ENCODE measurements around the gene FGF21. TPM values are rescaled to one million over a fixed set of nuclear protein-coding genes. Genes with fewer than 3 reads are reported as not detected.
"Not testable (repeated sequence)": the region's sequence is repeated elsewhere in the genome, so short reads cannot be mapped to it uniquely, and the experiment has no call there.

The FGF21 gene
- polyA plus RNA-seq (ENCODE audit: insufficient read length in 10 of 10) = not detected
- long read RNA-seq, donor 1 = 0 reads
- long read RNA-seq, donor 2 = 0 reads
- long read RNA-seq, donor 3 = 0 reads
- long read RNA-seq, donor 4 = 0 reads
- long read RNA-seq, donor 5 = 0 reads
- long read RNA-seq, donor 6 = 0 reads
- long read RNA-seq, donor 7 = 0 reads
- long read RNA-seq, donor 8 = 0 reads
- long read RNA-seq, donor 9 = 0 reads

DNA sequence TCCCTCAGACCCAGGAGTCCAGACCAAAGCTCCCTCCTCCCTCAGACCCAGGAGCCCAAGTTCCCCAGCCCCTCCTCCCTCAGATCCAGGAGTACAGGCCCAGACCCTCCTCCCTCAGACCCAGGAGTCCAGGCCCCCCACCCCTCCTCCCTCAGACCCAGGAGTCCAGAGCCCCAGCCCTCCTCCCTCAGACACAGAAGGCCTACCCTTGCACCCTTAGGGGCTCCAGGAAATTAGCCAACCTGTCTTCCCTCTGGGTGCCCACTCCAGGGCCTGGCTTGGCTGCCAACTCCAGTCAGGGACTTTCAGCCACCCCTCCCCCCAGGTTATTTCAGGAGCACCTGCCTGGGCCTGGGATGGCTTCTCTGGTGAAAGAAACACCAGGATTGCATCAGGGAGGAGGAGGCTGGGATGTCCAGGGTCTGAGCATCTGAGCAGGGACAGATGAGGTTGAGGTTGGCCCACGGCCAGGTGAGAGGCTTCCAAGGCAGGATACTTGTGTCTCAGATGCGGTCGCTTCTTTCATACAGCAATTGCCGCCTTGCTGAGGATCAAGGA is at the start of gene FGF21:
Gene FGF21, plus strand, starts transcription at position 441 of the 558 bp plus-strand sequence. CDS start 713 bp downstream, outside the sequence.
- DNase-seq = no peak

- no peak for DNase-seq
Measured at GRCh38 chr19:48708471-48708870, 46.9 kb upstream of the FGF21 start.

DNA sequence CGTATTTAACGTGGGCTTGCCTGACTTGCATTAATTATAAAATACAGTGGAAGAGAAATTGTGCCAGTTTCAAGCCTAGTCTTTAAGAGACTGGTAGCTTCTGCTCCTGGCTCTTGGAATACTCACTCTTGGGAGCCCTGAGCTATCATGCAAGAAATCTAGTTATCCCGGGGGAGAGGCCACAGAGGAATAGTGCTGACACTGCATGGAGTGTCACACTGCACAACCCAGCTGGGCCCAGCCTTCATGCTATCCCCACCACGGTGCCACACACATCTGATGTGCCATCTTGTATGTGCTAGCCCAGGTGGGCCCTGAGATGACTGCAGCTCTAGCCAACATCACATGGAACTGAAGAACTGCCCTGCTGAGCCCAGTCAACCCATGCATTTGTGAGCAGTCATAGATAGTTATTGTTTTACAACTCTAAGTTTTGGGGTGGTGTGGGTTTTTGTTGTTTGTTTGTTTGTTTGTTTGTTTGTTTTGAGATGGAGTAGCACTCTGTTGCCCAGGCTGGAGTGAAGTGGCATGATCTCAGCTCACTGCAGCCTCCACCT is 44.1 kb upstream of the FGF21 start:
- no peak for DNase-seq

GRCh38 chr19:48713041-48713863 is 42.1 kb upstream of the FGF21 start:
- peak in 1 of 3 donors; percentile 50 for DNase-seq

- DNase-seq = peak; percentile 99 to 100 (median 100)
Measured at GRCh38 chr19:48713864-48714755, 41.2 kb upstream of the FGF21 start.

GRCh38 chr19:48714759-48715675 is 40.3 kb upstream of the FGF21 start:
- DNase-seq = peak in 1 of 3 donors; percentile 21

GRCh38 chr19:48715681-48716171 is 39.6 kb upstream of the FGF21 start:
- DNase-seq = peak in 2 of 3 donors; percentile 44 to 79

- DNase-seq = peak; percentile 82 to 94 (median 84)
Measured at GRCh38 chr19:48716562-48717291, 38.6 kb upstream of the FGF21 start.

- DNase-seq = not testable (repeated sequence)
Measured at GRCh38 chr19:48718106-48718505, 37.2 kb upstream of the FGF21 start.

DNA sequence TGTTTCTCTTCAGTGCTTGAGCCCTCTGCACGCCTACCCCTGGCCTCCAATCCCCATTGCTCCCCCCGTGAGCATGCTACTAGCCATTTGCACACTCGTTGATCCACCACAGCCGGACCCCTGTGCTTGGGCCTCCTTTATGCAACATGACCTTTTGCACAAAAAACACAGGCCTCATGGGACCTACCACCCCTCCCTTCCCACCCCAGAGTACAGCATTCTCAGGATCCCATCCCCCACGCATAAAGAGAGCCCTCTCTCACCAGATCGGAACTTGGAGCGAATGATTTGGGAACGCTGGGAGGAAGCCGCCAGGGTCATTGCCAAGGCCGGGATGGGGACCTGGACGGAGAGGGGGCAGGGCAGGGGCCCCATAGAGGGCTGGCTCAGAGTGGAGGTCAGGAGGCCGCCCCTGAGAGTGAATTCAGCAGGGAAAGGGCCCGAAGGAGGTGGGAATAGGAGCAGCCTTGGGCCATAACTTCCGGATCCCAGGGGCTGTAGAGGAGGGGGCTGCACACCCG is 36.6 kb upstream of the FGF21 start:
- peak in 1 of 3 donors; percentile 33 for DNase-seq

DNA sequence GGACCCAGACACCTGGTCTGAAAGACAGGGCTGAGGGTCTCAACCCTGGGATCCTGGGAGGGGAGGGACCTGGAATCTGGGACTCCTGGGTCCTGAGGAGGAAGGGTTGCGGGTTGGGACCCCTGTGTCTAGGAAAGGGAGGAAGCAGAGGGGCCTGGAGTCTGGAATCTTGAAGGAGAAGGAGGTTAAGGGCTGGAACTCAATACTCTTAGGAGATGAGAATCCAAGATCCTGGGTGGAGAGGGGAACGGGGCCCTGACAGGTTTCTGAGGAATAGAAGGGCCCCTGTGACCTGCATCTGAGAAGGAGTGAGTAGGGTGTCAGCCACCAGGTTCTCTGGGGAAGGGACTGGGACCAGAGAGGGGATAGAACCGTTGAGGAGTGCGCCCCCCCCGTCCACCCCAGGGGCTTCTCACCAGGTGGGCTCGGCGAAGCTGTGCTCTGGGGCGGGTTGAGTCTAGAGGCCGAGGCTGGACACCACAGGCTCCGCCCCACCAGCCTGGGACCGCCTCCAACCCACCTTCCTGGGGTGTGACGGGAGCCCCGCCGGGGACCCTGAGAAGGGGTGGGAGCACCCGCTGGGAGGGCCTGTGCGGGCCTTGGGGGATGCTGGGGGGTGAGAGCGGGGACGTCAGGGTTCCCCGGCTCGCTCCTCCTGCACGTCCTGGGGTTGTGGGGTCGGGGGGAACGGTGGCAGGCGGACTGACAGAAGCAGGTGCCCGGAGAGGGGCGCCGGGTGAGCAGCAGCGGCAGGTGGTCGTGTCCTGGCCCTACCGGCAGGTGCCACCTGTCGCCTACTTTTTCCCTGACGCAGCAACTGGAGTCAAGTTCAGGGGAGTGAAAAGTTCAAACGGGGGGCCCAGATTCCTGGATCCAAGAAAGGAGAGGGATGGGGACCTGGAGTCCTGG is 35.8 kb upstream of the FGF21 start, which contains the start of gene MAMSTR:
Gene MAMSTR, minus strand, starts transcription at position 463 of the 909 bp plus-strand sequence. CDS start 694 bp downstream, outside the sequence.
- peak; percentile 59 to 76 (median 74) for DNase-seq

DNA sequence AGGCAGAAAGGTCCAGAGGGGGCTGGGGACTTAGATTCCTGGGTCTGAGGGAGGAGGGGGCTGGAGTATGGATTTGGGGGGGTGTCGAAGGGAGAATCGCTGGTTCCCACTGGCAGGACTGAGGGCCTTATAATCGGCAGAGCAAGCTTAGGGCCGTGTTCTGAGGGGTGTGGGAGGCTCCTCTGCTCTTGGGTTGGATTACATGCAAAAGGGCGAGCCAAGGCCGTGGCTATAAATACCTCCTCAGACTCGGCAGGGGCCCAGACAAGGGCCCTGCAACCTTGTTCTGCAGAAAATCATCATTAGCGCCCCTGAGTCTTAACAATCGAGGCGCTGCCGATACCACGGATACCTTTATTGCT is 35.1 kb upstream of the FGF21 start:
- DNase-seq = peak in 1 of 3 donors; percentile 59

DNA sequence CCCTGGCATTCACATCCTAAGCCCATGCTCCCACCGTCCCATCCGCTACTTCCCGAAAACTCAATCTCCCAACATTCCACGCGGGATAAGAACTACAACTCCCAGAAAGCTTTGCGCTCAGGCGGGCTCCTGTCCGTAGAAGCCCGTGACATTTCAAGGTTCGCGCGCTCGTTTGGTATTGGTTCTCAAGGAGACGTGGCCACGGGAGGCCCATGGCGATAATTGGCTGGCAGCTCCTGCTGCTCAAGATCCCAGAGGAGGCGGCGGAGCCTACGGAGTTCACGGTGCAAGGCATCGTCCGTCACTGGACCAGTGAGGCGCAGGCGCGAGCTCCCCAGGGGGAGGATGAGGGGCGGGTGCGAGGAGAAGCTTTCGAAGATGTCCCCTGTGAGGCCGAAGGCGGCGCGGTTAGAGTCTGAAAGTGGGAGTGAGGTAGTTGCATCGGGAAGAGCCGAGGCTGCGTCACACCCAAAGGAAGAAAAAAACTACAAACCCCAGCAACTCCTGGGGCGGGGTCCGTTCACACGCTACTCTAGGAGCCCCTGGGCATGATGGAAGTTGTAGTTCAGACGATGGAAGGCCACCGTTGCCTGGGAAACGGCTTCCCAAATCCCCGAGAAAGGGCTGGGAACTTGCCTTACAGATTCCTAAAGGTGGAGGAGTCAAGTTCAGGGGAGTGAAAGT is 34.6 kb upstream of the FGF21 start:
- peak; percentile 99 to 100 (median 100) for DNase-seq

GRCh38 chr19:48722196-48722708 is 33.1 kb upstream of the FGF21 start:
- DNase-seq = no peak

DNA sequence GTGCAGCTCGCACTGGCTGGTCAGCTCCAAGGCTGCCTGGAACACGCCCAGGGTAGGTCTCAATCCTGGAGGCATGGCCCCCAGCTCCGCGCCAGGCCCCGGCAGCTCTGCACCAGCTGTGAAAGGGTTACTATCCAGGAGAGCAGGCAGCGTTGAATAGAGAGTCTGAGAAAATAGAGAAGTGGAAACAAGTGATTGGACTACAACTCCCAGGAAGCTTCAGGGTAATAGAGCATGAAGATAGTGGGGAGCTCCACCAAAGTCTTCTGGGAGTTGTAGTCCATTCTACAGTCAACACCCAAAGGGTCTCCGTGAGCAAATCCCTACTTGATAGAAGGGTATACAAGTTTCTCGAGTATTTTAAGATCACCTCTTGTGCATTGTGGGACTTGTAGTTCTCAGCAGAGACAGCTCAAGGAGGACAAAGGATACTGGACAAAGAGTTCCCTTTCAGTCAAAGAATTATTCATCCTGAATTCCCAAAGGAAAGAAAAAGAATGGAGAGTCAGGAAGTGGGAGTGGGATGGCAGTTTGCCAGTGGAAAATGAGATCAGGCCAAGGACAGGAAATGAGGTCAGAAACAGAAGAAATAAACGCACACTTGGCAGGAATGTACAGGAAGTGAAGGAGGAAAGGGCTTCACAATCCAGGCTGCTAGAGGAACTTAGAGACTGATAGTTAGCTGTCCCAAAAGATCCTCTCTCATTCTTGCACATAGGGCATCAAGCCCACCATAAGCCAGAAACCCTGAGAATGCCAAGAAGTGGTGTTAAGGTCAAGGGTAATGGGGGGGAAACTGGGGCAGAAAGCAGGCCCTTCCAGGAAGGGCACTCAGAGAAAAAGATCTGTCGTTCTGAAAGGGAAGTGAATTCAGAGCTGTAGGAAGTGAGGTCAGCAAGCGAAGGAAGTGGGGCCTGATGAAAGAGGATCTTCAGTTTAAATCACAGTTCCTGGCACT is 30.2 kb upstream of the FGF21 start:
- peak; percentile 89 to 94 (median 93) for DNase-seq

DNA sequence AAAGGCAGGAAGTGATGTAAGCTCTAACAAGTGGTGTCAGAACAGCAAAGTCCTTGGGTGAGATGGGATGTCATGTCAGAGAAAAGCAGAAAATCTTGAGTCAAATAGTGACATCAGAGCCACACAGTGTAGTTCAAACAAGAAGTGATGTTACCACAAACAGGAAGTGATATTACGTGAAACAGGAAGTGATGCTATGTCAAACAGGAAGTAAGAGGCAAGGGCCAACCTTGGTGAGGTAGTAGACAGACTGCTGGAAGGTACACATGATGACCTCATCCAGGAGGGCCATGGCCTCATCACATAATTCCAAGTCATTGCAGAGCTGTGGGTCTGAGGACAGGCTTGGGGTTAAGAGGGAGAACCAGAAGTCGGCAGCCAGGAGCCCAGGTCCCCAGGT is 28.8 kb upstream of the FGF21 start:
- peak in 1 of 3 donors; percentile 42 for DNase-seq
